ENCODE results near the gene RAPGEF1.
"Not testable (repeated sequence)": the region's sequence is repeated elsewhere in the genome, so short reads cannot be mapped to it uniquely, and the experiment has no call there.

The RAPGEF1 gene

DNA sequence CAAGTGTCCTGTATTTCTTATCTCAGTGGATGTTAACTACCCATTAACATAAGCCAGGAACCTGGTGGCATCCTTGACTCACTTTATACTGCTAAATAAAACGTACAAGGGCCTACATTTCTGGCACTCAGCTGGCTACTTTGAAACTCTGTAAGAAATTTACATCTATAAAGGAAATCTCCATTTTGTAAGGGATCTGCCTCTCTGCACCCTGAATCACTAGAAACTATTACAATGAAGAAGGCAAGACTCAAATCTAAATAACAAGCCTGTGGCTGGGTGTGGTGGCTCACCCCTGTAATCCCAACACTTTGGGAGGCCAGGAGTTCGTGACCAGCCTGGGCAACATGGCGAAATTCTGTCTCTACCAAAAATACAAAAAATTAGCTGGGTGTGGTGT lies 51.5 kb downstream of the RAPGEF1 start:
- no peak for DNase-seq

DNA sequence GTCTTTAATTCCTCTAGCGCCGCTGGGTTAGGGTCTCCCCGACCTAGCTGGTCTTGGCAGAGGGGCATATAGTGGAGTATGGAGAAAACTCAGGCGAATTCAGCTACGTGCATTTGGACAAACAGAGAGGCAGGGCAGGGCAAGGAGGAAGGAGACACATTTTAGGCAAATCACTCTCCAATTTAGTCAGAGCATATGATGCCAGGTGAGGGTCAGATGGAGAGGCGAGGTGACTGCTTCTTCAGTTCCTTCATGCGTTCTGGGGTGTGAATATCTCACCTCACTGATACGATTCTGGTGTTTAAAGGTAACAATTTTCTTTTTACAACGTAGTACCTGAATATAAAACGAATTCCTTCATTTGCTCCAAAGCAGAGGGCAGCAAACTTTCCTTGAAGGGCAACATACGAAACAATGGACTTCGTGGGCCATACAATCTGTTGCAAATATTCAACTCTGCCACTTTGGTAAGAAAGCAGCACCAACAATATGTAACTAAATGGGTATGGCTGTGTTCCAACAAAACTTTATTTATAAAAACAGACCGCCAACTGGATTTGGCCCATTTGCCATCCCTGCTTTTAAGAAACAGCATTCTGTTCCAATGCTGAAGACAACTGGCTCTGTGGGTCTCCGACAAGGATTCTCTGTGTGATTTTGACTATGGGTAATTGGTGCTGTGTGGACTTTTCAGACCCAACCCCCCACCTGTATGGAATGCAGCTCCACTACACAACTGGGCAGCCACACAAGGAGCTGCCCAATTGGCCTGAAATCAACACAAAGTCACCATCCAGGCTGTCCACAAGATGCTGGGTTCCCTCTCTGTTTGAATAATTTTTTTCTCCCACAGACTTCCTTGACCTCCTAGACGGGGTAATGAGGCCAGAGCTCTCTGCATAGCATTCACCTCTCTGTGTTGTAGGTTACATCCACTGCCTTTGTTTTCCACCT lies 53.8 kb downstream of the RAPGEF1 start:
- DNase-seq, result no peak

GRCh38 chr9:131683094-131683493 lies 56.8 kb downstream of the RAPGEF1 start:
- DNase-seq, result not testable (repeated sequence)

- DNase-seq, result no peak
Measured at GRCh38 chr9:131682261-131682660, 57.6 kb downstream of the RAPGEF1 start.

- DNase-seq, result not testable (repeated sequence)
Measured at GRCh38 chr9:131681826-131682225, 58.0 kb downstream of the RAPGEF1 start.

GRCh38 chr9:131681108-131681507 lies 58.8 kb downstream of the RAPGEF1 start:
- not testable (repeated sequence) for DNase-seq

- DNase-seq, result no peak
Measured at GRCh38 chr9:131679261-131680020, 60.4 kb downstream of the RAPGEF1 start.

DNA sequence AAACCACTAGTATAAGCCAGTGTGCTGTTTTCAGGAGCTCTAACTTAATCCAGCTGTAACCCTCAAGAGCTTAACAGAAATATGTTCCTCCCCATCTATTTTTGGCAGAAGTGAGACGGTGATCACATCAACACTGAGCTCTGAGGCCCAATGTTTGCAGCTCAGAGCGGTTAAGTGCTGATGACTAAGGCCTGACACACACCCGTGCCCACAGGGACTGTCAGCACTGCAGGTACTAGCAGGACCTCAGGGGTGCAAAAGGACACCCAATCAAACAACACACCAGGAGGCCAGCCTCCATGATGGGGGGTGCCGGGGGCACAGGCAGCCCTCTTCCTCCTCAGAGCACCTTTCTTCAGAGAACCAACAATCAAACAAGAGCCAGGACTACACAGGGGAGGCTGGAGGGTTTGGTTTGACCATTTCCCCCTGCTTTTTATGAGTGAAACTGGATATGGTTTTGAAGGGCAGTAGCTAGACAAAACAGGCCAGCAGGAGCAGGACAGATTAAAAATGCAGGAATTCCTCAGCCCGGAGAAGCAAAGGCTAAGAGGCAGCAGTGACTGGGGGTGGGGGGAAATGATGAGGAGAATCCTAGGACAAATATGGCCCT lies 61.3 kb downstream of the RAPGEF1 start:
- DNase-seq, result peak; percentile 72 to 86

DNA sequence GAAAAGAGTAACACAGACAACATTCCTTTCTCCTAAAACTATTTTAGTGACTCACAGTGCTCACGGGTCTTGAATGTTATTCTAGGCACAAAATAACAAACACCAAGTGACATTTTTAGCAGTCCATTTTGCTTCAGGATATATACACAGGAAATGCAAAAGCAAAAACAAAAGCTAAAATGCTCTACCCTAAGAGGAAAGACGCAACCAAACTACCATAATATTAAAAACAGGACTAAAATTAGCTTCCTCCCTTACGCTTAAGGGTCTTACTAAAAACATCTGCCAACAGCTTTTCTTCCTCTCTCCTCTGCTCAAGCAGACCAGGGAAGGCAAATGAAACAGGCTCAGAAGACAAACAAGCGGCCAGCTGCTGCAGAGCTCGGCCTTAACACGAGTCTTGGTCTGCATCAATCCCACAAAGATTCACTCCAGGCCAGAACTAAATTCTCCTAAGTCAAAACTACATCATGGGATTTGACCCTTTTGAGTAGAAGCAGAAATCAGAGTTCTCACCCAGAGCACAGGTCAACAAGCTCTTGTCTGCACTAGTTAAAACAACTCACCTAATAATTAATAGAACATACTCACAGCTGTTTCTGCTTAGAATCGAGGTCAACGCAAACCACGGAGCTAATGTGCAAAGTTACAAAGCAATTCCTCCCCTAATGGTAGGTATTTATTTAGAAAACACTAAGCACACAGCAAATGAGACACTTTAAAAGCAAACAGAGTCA lies 62.3 kb downstream of the RAPGEF1 start:
- no peak for DNase-seq

- DNase-seq, result no peak
Measured at GRCh38 chr9:131677049-131677443, 62.8 kb downstream of the RAPGEF1 start.

DNA sequence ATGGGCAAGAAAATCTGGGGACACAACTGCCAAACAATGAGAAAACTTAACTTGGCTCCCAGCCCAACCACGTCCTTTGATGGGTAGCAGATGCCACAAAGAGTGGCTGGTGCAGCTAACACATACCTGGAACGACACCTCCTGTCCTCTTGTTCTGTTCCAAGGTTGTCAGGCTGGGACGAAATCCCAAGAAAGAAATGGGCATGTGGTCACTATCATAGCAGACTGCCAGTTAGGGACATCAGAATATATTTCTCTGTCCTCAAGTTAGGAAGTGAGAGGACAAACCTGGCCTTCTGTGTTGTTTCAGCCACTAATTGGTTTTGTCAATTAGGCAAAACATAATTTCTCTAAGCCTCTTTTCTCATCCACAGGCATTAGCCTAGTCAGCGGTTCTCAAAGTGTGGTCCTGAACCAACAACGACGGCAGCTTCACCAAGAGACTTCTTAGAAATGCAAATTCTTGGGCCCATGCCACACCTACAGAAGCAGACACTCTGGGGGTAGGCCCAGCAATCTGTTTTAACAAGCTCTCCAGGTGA lies 63.4 kb downstream of the RAPGEF1 start:
- no peak for DNase-seq

GRCh38 chr9:131675437-131676022 lies 64.3 kb downstream of the RAPGEF1 start:
- peak; percentile 54 to 60 for DNase-seq

DNA sequence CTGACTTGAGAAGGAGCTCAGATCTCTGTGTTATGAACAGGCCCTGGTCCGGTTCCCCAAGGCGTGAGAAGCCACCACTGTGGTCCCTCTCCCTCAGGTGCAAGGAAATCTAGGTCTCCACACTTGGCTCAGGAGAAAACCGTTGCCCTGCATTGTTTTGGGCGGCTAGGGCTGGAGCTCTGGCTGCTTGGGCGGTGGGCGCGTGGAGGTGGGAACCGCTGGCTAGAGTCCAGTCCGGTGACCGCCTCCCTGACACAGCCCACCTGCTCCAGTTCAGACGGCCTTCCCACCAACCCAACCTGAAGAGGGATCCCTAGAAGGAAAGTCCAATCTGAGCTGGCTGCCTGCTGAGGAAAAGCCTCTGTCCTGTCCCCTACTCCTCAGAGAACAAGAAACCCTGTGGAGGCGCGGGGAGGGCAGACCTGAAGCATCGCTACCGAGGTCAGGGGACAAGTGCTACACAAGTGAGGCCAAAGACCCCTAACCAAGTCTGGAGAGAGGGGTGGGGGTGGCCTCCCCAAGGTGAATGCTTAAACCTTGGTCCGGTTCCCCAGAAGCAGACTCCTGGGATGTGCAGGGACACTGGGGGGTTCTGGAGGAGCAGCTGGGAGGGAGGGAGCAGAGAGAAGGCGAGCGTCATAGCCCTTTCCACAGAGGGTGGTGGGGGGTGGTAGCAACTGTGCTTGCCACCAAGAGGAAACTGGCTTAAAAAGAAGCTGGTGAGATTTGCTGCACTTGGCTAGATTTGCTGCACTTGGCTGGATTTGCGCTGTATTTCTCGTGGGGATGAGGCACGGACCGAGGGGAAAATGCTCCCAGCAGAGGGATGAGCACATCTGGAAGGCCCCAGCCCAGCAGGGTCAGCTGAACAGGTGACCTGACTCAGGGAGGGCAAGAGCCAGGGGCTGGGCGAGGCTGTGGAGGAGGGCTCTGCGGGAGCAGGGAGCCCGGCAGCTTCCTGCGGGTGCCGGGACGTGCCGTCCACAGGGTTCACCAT lies 65.2 kb downstream of the RAPGEF1 start:
- no peak for DNase-seq

GRCh38 chr9:131673531-131673930 lies 66.3 kb downstream of the RAPGEF1 start:
- DNase-seq, result no peak

DNA sequence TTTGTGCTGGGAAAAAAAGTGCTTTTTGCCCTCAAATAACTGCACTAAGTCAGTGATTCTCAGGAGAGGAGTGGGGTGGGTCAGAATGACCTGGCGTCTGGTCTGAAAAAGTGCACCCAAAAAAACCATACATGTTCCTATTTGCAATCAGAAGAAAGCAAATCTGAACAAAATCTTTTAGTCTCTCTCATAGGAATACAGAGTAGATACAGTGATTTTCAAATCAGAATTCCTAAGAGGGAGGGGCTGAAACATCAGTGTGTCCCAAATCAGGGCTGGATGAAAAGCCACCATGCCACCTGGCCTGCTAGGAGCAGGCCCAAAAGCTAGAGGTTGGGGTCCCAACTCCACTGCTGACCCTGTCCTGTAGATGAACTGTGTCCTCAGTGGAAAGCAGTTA lies 66.8 kb downstream of the RAPGEF1 start:
- DNase-seq, result no peak

GRCh38 chr9:131672451-131672850 lies 67.4 kb downstream of the RAPGEF1 start:
- no peak for DNase-seq

DNA sequence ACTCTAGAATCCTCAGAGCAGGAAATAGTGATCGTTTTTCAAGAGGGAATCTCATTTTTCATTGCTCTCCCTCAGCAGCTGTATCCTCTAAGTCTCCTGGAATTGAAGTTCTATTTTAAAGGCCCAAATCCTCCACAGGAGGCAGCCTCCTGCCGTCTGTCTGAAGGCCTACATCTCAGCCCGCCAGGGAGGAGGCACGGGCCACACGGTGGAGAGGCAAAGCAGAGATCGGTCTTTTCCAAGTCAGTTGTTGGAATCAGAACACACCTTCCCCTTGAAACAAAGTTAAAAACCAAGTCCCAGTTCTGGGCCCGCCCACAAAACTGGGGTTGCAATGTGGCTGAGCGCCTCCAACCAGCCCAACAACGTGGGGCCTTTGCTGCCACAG lies 68.7 kb downstream of the RAPGEF1 start:
- no peak for DNase-seq

GRCh38 chr9:131670247-131671132 lies 69.4 kb downstream of the RAPGEF1 start:
- peak; percentile 94 to 98 for DNase-seq

All from inflammatory macrophage (primary cell).